NCI-H82 treated with DMSO at 0.1 percent for 48 hours (cell line): Measurements from ENCODE around the gene SMIM17.

Experiments
- DNase-seq: peaks from one replicate; lab custom pipeline; 2025; ENCODE audit not compliant: unreplicated experiment; lab: John Stamatoyannopoulos, UW

Gene SMIM17

DNA sequence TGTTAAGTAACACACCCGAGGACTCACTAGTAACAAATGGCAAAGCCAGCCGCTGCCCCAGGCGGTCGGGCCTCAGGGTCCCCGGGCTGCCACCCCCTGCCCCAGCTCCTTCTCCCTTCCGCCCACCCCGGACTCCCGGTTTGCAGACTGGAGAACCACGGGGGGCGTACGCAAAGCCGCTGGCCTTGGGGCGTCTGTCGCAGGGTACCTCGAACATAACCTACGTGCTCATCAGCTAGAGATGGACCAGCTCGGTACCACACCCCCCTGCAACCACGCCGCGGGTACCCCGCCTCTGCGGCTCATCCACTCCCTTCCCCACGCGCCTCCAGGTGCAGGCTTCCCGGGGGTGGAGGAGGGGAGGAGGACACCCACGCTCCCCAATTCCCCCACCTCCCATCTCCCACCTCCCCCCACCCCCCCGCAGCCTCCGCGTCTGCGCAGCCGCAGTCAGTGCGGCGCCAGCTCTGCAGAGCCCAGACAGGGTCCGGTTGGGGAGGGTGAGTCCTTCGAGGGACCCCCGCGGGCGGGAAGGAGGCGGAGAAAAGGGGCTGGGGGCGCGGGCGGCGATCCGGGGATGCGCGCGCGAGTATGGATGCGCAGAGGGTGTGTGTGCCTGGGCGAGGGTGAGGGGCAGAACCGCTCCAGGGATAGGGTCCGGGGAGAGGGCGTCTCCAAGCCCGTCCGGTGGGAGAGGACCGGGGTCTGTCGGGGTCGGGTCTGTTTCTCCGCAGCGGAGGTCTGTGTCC lies at the start of gene SMIM17:
Gene SMIM17, plus strand, starts transcription at position 449 of the 749 bp plus-strand sequence. CDS start 2,509 bp downstream, outside the sequence.
- no peak for DNase-seq

DNA sequence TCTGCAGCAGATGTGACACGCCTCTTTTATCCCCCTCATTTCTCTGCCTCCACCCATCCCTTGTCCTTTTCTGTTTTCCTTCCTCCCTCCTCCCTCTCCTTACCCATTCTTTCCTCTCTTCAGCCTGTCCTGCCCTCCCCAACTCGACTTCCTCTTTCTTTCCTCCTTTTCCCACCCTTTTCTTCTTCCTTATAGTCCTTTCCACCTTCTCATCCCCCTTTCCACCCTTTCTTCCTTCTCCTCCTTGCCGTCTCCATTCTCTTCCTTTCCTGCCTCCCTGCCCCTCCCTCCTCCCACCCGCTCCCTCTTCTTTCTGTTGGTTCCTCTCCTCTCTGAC lies 48.5 kb upstream of the SMIM17 start:
- DNase-seq: no peak

DNA sequence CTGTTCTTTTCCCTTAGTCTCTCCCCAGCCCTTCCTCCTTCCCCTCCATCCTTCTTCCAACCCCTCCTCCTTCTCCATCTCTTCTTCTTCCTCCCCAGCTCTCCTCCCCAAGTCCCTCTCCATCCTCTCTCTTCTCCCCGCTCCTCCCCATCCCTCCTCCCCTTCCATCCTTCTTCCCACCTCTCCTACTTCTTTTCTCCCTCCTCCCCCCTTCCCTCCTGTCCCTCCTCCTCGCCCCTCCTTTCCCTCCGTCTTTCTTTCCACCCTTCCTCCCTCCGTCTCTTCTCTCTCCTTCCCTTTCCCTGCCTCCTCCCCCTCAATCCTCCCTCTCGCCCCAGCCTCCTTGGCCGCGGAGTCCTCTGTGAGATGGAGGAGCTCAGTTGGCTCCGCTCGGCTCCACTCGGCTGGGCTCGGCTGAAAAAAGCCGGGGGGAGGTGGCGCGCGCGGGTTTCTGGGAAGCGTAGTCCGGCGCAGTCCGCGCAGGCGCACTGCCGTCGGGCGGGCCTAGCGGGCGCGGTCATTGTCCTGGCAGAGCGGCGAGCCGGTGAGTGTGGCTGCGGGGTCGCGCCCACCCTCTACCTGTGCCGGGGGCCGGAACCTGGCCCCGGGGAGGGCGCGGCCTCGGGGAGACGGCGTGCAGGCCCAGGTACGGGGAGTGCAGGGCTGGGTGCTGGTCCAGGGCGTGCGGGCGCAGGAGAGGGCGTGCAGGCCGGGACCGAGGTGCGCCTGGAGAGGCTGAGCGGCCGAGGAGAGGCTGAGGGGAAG lies 48.0 kb upstream of the SMIM17 start, which contains the start of gene ZNF71:
Gene ZNF71, plus strand, starts transcription at position 520 of the 765 bp plus-strand sequence. CDS start 6,257 bp downstream, outside the sequence.
- DNase-seq: peak; percentile 65

DNA sequence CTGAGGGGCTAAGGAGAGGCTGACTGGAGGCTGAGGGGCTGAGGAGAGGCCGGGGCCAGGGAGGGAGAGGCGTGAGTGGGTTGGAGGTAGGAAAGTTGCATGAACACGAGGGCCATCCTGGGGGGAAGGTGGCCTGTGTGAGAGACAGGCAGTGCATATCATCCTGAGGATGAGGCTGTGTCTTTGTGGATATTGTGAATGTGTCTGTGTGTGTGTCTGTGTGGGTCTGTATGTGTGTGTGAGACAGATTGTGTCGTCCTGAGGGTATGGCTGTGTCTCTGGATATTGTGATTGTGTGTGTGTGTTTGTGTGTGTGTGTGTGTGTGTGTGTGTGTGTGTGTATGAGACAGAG lies 47.4 kb upstream of the SMIM17 start:
- no peak for DNase-seq

DNA sequence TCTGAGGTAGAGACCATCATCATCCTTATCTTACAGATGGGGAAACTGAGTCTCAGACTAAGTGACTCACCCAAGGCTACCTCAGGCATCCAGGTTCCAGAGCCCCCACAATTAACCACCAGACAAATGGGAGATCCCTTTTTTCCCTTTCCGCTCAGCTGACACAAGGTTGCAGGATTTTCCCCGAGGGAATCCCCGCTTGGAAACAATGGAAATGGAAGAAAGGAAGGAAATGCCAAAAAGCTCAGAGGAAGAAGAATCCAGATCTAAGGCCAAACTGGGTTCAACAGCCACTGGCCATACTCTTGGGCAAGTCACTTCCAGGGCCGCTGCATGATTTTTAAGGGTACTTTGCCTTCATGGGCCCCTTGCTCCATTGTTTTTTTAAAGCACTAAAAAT lies 46.3 kb upstream of the SMIM17 start:
- no peak for DNase-seq

DNA sequence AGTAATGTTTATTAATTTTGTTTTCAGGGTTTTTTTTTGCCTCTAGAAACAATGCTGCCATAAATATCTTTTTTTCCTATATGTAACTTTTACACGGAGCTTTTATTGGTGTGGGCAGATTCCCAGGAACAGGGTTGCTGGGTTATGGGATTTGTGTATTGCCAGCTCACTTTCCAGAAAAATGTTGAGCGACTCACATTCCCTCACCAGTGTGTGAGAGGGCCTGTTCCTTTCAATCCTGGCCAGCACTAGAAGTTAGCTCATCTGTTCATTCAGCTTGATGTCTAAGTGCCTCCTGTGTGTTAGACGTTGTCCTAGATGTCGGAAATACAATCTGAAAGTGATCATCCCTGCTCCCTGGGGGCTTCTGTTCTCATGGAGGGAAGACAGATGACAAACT lies 45.3 kb upstream of the SMIM17 start:
- no peak for DNase-seq

DNA sequence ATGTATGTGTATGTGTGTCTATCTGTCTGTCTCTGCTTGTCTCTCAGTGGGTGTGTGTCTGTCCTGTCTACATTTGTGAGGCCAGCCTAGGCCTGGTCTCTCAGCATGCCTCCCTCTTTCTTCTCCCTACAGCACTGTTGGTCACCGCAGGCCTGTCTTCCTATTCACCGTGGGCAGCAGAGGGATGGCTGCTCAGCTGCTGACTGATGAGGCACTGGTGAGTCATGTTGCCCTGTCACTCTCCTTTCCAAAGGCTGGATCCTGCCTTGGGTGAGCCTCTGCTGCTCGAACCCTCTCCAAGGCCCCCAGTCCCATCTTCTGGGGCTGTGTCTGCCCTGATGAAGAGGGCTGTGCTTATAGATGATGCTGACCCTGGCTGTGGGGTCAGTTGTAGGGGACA lies 41.6 kb upstream of the SMIM17 start:
- DNase-seq: no peak

DNA sequence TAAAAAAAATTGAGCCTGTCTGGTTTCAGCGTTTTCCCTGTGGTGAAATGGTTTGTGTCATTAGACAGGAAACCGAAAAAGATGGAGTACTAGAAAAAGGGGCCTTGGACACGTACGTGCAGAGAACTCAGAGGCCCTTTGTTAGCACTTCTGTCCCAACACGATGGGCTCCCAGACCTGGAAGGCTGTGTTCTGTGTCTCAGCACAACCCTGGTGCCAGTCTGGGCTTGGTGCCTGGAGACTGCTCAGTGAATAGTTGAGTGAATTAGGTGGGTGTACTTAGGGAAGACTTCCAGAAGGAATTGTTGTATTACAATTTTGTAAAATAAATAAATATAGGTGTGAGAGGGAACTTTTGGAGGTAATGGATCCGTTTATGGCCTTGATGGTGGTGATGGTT lies 39.1 kb upstream of the SMIM17 start:
- DNase-seq: no peak

DNA sequence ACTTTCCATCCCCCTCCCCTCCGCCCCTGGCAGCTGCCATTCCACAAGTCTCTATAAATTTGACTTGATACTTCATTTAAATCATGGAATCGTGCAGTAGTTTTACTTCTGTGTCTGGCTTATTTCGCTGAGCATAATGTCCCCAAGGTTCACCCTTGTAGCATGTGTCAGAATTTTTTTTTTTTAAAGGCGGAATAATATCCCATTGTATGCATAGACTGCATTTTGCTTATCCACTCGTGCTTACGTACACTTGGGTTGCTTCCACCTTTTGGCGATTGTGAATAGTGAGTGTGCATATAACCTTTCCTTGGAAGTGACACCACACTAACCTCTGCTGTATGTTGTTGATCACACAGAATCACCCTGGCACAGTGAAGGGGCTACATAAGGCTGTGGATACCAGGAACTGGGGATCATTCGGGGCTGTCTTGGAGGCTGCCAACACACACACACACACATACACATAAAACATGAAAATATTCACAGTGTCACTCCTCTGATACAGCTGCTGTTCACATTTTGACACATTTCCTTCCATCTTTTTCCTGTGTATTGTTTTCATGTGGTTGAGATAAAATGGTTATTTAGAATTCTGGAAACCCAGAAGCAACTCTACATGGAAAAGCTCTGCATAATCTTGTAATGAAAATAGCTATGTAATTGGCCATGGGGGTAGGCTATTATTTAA lies 34.5 kb upstream of the SMIM17 start:
- no peak for DNase-seq

DNA sequence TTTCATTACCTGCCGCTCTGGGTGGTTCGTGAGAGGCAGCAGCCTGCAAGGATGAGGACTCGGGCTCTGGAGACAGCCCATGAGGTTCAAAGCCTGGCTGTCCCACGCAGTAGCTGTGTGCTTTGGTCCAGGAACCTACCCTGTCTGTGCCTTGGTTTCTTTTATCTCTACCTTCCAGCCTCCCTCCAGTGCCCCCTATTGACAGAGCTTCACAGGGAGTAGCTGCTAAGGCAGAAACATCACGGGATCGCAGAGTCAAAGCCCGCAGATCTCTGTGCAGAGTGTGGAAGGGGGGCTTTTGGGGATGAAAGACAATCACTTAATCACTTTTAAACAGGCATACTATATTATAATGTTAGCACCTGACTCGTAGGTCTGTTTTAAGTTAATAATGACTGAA lies 31.7 kb upstream of the SMIM17 start:
- DNase-seq: no peak

DNA sequence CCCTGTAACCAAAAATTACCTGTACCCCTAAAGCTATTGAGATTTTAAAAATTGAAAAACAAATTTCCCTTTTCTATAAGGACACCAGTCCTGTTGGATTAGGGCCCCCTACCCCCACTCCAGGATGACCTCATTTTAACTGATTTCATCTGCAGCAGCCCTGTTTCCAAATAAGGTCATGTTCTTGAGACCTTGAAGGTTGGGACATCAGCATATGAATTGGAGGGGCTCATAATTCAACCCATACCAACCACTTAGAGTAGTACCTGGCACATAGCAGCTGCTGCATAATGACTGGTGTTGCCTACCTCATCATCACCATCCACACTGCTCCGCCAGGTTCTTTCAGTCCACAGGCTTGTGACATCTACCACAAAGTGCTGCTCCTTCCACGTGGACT lies 30.2 kb upstream of the SMIM17 start:
- no peak for DNase-seq

DNA sequence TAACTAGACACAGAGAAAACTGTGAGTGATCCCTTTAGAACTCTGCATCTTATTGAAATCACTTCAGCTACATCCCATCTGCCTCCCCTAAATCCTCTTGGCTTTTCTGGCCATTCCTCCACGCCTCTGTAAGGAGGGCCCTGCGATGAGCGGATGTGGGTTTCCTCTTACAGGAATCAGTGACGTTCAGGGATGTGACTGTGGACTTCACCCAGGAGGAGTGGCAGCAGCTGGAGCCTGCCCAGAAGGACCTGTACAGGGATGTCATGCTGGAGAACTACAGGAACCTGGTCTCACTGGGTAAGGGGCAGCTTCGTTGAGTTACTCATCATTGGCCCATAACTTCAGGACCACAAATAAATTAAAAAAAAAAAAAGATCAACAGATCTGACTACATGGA lies 29.3 kb upstream of the SMIM17 start:
- DNase-seq: no peak

DNA sequence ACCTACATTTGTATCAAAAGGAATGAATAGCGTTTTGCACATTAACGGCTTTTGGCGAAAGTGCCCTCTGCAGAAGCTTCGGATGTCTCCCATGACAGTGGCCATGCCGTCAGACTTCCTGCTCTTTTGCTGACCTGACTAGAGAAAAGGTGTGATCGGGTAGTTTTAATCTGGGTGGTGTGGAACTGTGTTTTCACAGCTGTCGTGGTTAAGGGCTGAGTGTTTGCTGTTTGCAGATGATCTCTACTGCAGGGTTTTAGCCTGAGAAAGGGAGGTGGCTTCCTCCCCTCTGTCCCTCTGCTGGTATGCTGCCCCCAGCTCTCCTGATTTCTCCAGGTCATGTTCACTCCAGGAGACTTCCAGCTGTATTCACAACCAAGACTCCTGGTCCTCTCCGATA lies 25.4 kb upstream of the SMIM17 start:
- DNase-seq: no peak

DNA sequence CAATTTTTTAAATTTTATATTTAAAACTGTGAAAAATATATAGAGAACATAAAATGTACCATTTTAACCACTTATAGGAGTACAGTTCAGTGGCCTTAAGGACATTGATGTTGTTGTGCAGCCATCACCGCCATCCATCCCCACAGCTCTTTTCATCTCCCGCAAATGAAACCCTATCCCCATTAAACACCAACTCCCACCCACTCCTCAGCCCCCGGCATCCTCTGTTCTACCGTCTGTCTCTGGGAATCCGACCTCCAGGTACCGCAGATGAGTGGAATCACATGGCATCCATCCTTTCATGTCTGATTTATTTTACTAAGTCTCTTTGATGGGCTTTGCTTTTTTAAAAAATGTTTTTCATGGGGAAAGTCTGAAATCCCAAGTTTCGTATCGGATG lies 23.8 kb upstream of the SMIM17 start:
- DNase-seq: no peak

DNA sequence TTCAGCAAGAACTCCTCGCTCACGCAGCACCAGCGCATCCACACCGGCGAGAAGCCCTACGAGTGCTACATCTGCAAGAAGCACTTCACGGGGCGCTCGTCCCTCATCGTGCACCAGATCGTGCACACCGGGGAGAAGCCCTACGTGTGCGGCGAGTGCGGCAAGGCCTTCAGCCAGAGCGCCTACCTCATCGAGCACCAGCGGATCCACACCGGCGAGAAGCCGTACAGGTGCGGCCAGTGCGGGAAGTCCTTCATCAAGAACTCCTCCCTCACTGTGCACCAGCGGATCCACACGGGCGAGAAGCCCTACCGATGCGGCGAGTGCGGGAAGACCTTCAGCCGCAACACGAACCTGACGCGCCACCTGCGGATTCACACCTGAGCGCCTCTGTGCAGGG lies 20.6 kb upstream of the SMIM17 start:
- DNase-seq: no peak

DNA sequence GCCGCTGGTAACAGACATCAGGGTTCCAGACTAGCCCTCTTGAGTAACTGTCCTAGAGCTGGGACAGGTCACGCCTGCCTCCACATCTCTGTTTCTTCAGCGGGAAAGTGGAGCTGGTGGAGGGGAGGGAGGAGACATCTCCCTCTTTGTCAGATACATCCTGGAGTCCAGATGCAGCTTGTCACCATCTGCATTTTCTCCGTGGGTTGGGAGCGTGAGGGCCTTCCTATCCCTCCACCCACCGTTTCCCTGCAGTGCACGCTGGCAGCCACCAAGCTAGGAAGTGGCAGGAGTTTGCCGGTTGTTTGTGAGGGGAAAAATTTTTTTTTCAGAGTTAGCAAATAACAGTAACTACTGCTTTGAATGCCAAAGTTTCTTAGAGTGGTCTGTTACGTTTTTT lies 20.0 kb upstream of the SMIM17 start:
- DNase-seq: no peak

DNA sequence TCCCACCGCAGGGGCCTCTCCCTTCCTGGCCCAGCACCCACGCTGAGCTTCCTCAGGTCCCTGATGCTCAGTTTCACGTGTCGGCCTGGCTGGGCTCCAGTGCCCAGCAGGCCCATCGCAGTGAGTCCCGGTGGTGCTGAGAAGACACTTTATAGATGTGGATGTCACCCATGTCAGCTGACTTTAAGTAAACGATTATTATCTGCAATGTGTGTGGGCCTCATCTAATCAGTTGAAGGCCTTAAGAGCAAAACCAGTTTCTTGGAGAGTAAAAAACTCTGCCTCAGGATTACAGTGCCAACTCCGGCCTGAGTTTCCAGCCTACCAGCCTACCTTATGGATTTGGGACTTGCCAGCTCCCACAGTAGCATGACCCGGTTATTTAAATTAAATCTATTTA lies 17.3 kb upstream of the SMIM17 start:
- no peak for DNase-seq

DNA sequence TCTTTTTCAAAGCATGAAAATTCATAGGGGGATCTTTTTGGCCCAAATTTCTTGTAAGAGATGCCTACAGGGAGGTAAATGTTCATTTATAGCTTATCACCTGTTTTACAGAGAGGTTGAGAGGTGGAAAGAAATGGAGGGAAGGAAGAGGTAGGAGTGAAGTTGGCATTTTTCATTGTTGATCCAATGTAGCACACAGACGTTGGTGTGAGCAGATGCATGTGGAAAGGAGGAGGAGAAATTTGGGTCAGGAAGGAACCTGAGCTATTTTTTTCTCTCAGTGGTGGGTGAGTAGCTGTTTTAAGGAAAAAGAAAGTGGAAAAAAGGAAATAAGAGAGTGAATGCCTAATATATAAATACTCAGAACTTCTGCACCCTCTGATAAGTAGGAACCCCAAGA lies 9.9 kb upstream of the SMIM17 start:
- no peak for DNase-seq

DNA sequence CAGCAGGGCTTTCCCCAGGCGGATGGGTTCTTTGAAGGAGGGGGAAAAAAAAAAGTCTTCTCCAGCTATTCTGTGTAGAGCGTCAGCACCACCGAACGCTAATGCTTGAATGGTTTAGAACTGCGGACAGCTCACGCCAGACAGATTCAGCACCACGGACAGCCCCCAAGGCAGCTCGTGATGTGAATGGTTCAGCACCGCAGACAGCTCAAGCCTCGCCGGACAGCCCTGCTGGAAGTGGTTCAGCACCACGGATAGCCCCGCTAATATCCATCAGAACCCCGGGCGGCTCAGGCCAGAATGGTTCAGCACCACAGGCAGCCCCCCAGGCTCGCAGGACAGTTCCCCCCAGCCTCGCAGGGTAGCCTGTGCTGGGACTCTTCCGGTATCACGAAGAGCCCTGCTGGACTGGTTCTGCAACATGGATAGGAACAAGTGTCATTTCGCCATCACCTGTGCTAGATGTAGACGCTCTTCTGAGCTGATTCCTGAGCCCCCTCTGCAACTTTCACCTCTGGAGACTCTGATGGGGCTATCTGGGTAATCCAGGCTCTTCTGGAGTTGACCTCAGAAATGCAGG lies 4.9 kb upstream of the SMIM17 start:
- no peak for DNase-seq

DNA sequence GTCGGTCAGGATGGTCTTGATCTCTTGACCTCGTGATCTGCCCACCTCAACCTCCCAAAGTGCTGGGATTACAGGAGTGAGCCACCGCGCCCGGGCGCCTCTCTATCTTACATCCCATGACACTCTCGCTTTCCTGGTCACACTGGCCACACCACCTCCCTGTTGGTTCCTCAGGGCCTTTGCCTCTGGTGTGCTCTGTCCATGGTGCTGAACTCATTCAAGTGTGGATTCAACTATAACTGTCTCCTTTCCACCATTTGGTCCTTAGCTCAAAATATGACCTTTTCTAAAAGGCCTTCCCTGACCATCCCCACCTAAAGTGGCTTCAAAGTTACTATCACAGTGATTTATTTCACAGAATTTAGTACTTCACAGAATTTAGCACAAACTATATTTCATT lies 3.7 kb upstream of the SMIM17 start:
- no peak for DNase-seq

DNA sequence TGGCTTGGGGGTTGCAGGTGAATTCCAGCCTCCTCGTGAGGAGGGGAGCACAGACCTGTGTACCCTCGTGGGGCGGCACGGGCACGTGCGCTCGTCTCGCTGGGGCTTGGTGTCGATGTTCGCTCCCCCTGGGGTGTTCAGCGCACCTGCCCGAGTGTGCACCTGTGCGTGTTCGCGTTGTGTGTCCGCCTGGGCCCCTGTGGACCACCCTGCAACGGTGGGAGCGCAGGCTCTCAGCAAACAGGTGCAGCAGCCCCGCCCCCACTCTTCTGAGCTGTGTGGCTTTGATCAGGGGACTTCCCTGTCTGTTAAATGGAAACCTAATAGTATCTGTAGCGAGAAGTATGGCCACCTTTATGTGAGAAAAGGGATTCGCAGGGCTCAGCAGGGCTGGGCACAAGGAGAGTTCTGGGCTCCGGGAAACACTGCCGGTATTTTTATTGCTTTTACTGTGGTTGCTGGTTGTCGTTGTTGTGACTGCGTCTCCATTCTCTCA lies 549 bp downstream of the SMIM17 start:
- DNase-seq: no peak

DNA sequence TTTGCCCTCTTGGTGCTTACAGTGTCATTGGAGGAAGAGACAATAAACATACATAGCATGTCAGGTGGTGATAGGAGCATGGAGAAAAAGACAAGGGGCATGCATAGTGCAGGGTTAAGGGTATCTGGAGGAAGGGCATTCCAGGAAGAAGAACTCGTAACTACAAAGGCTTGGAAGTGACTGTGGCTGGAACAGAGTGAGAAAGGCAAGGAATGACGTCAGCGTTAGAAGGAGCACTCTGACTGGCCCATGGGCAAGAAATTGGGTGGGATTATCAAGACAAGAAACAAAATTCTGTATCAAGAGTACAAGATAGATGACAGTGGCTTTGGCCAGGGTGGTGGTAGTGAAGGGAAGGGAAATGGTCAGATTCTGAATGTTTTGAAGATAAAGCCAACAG lies 11.2 kb downstream of the SMIM17 start:
- no peak for DNase-seq
